ENCODE measurements around the gene LRIG2. TPM values are rescaled to one million over a fixed set of nuclear protein-coding genes. Genes with fewer than 3 reads are reported as not detected.
A peak's percentile ranks its signal among the peaks of the same experiment; 100 is the strongest.
"Not testable (repeated sequence)": the region's sequence is repeated elsewhere in the genome, so short reads cannot be mapped to it uniquely, and the experiment has no call there.

The LRIG2 gene
- 10 to 100 TPM; 13.0 to 13.8 TPM for total RNA-seq

DNA sequence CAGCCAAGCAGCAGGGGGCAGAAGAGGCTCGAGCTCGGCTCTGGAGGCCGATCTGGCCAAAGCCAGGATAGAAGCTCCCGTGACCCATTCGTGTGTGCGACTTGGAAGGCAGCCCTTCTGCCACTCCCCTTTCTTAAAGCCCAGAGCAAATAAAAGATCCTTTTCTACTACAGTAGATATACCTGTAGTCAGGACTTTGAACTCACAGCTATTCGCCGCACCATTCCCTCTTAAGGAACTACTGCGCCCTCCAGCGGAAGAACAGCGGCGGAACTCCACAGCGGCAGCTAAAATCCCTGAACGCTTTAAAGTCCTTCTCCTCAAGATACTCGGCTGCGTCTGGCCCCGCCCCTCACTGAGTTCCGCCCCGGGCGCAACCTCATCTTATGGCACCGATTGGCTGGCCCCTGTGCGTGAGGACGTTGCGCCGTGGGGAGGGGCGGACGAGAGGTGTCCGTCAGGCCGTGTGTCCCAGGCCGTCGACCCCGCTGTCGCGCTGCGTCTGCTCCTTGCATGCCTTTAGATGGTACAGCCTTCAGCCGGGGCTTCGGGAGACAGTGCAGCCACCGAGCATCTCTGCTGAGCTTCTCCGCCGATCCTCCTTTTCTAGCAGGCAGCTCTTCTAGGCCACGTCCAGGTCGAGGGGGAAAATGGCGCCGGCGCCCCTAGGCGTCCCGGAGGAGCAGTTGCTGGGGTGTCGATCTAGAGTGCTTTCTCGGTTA is at the start of gene LRIG2:
TSS of gene LRIG2 (plus strand) at position 442 of the 722 bp plus-strand sequence. CDS start at position 651, 209 bp downstream.
- Mint-ChIP-seq H3K27me3 (no peaks in the 10 kb centered on the region), H3K27ac (peak within 1 kb of the TSS; percentile 93), H3K4me3 (peak within 1 kb of the TSS; percentile 96), H3K9me3 (no peaks in the 10 kb centered on the region), H3K36me3 (ENCODE audit: low read depth) (peaks cover 3% of the 10 kb centered on the region), H3K4me1 (peaks cover 32% of the 10 kb centered on the region)
- POLR2A ChIA-PET, result interaction anchor here (2.2 kb wide), 1 partner anchor 117 kb away, joined by 6 read pairs; the partner anchor contains the start of gene SLC16A1
- CTCF ChIA-PET, result interaction anchor here (0.5 to 2.7 kb wide), 52 partner anchors 9 to 690 kb away, joined by 3 to 37 read pairs (median 5); partner anchors contain the start of genes MOV10, PPM1J and SLC16A1
- peak; percentile 99 for DNase-seq

DNA sequence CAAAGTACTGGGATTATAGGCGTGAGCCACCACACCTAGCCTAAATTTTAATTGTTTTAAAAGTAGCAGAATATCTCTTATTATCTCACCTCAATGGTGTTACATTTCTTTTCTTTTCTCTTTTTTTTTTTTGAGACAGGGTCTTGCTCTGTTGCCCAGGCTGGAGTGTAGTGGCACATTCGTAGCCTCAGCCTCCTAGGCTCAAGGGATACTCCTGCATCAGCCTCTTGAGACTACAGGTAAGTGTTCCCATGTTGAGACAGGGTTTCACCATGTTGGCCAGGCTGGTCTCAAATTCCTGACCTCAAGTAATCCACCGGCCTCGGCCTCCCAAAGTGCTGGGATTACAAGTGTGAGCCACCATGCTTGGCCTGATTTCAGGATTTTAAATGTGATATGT is 49.7 kb upstream of the LRIG2 start:
- DNase-seq; H3K36me3 Mint-ChIP-seq (ENCODE audit: low read depth); H3K4me3 Mint-ChIP-seq; H3K9me3 Mint-ChIP-seq; H3K27me3 Mint-ChIP-seq; POLR2A ChIA-PET; H3K27ac Mint-ChIP-seq; H3K4me1 Mint-ChIP-seq: not testable (repeated sequence)
- CTCF ChIA-PET, result interaction anchor here (1.2 kb wide), 1 partner anchor 11 kb away, joined by 3 read pairs; no protein-coding TSS in a partner anchor

DNA sequence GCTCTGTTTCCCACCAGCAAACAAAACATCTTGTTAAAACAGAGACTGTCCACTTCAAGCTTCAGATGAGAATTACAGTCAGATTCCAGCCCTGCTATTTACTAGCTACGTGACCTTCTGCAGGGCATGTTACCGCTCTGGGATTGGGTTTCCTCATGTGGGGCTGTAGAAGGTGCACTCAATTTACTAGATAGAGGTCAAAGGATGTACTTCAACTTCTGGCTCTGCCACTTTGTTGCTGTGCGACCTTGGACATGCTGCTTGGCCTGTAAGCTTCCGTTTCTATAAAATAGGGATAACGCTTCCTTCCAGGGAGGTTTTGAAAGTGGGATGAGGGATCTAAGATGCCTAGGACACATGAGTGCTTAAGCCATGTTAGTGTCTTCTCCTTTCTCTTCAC is 46.0 kb upstream of the LRIG2 start:
- CTCF ChIA-PET, result interaction anchor here (0.6 to 1.0 kb wide), 2 partner anchors 20 to 106 kb away, joined by 3 to 4 read pairs; no protein-coding TSS in a partner anchor
- Mint-ChIP-seq H3K4me1 (no peaks in the 10 kb centered on the region), H3K9me3 (no peaks in the 10 kb centered on the region), H3K36me3 (ENCODE audit: low read depth) (peaks cover 4% of the 10 kb centered on the region), H3K4me3 (no peak overlapping the region), H3K27me3 (no peaks in the 10 kb centered on the region), H3K27ac (no peak overlapping the region)
- DNase-seq, result no peak
- POLR2A ChIA-PET, result no interaction called here

- no peaks in the 10 kb centered on the region for H3K4me1 Mint-ChIP-seq
- H3K4me3 Mint-ChIP-seq, result no peak overlapping the region
- H3K27ac Mint-ChIP-seq, result no peak overlapping the region
- H3K27me3 Mint-ChIP-seq, result no peaks in the 10 kb centered on the region
- ChIA-PET POLR2A (no interaction called here), CTCF (interaction anchor here (0.6 to 1.0 kb wide), 2 partner anchors 19 to 107 kb away, joined by 3 to 4 read pairs; no protein-coding TSS in a partner anchor)
- H3K36me3 Mint-ChIP-seq (ENCODE audit: low read depth), result peaks cover 4% of the 10 kb centered on the region
- H3K9me3 Mint-ChIP-seq, result no peaks in the 10 kb centered on the region
- DNase-seq, result no peak
Observed at GRCh38 chr1:113027449-113027848, 45.5 kb upstream of the LRIG2 start.

DNA sequence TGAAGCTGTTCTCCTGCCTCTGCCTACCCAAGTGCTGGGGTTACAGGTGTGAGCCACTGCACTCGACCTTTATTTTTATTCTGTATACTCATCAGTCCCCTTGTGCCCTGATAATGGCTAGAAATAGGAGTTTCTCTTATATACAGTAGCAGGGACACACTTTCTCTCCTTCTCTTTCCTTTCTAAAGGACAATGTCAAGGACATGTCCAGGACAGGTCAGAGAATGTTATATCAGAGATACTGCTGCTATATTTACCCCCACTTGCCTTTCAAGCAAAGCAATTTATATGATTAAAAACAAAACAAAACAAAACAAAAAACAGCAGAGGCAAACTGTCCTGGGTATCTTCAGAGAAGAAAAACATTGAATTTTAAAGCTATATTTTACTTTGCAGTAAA is 43.2 kb upstream of the LRIG2 start:
- no peak for DNase-seq
- Mint-ChIP-seq H3K9me3 (no peaks in the 10 kb centered on the region), H3K36me3 (ENCODE audit: low read depth) (no peaks in the 10 kb centered on the region), H3K4me3 (no peak overlapping the region), H3K27ac (peak overlapping the region; percentile 25), H3K4me1 (no peaks in the 10 kb centered on the region), H3K27me3 (no peaks in the 10 kb centered on the region)
- CTCF ChIA-PET, result interaction anchor here (2.4 kb wide), 1 partner anchor 43 kb away, joined by 9 read pairs; the partner anchor contains the start of gene LRIG2
- POLR2A ChIA-PET, result no interaction called here

DNA sequence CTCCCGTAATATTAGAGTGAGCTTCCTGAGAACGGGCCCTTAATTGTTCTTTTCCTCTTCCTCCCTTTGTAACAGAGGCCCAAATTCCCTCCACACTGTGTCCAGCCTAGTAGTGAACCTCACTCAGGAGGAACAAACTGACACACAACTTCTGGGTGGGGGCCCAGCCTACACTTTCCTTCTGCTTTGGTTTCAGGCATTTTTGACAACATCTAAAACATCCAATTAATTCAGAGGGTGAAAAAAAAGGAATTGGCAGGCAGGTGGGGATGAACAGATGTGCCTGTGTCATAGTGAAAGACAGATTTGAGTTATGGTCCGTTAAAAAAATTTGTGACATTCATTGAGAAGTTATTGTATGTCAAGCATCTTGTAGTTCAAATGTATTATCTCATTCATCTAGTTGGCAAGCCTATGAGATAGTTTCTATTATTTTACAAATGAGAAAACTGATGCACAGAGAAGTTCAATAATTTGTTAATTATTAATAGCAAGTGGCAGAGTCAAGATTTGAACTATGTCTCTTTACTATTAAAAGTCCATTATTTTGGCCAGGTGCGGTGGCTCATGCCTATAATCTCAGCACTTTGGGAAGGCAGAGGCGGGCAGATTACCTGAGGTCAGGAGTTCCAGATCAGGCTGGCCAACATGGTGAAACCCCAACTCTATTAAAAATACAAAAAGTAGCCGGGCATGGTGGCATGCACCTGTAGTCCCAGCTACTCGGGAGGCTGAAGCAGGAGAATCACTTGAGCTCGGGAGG is 41.6 kb upstream of the LRIG2 start:
- Mint-ChIP-seq H3K27ac (no peak overlapping the region), H3K4me3 (no peak overlapping the region), H3K27me3 (no peaks in the 10 kb centered on the region), H3K4me1 (no peaks in the 10 kb centered on the region), H3K9me3 (no peaks in the 10 kb centered on the region), H3K36me3 (ENCODE audit: low read depth) (no peaks in the 10 kb centered on the region)
- no peak for DNase-seq
- ChIA-PET CTCF (interaction anchor here (1.4 kb wide), 1 partner anchor 11 kb away, joined by 4 read pairs; no protein-coding TSS in a partner anchor), POLR2A (no interaction called here)

DNA sequence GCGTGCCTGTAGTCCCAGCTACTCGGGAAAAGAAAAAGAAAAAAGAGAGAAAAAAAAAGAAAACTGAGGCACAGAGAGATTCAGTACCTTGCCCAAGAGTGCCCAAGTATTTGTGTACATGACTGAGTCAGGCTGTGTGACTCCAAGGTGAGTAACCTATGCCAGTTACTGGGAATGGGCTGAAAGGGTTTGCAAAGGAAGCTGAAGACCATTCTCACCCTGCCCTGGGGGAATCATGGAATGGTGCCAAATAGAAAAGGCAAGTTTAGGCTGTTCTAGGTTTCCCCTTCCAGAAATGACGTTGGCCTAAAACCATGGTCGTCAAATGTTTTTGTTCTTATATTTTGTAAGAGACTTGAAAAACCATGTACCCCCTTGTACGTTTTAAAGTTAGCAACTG is 37.9 kb upstream of the LRIG2 start:
- Mint-ChIP-seq H3K27me3 (no peaks in the 10 kb centered on the region), H3K4me3 (no peak overlapping the region), H3K36me3 (ENCODE audit: low read depth) (no peaks in the 10 kb centered on the region), H3K9me3 (no peaks in the 10 kb centered on the region), H3K4me1 (no peaks in the 10 kb centered on the region), H3K27ac (no peak overlapping the region)
- ChIA-PET POLR2A (no interaction called here), CTCF (interaction anchor here (1.0 to 1.7 kb wide), 2 partner anchors 20 to 31 kb away, joined by 5 to 6 read pairs; no protein-coding TSS in a partner anchor)
- DNase-seq, result no peak

GRCh38 chr1:113036639-113037321 is 36.2 kb upstream of the LRIG2 start:
- Mint-ChIP-seq H3K36me3 (ENCODE audit: low read depth) (no peaks in the 10 kb centered on the region), H3K4me1 (peaks cover 3% of the 10 kb centered on the region), H3K9me3 (no peaks in the 10 kb centered on the region), H3K27me3 (no peaks in the 10 kb centered on the region), H3K27ac (no peak overlapping the region), H3K4me3 (no peak overlapping the region)
- POLR2A ChIA-PET, result no interaction called here
- CTCF ChIA-PET, result no interaction called here
- DNase-seq, result no peak

DNA sequence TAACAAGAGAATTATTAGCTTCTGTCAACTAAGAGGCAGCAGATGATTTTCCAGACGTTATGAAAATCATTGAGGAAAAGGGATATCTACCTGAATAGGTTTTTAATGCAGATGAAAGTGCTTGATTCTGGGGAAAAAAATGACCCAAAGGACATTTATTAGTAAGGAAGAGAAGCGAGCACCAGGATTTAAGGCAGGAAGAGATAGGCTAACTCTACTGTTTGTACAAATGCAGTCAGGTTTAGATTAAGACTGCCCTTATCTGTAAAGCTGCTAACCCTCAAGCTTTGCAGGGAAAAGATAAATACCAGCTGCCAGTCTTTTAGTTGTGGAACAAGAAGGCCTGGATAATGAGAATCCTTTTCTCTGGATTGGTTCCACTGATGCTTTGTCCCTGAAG is 33.0 kb upstream of the LRIG2 start:
- no peaks in the 10 kb centered on the region for H3K27me3 Mint-ChIP-seq
- H3K4me3 Mint-ChIP-seq, result no peak overlapping the region
- peaks cover 21% of the 10 kb centered on the region for H3K4me1 Mint-ChIP-seq
- ChIA-PET CTCF (interaction anchor here (0.6 kb wide), 2 partner anchors 170 to 352 kb away, joined by 3 to 5 read pairs; no protein-coding TSS in a partner anchor), POLR2A (no interaction called here)
- no peak for DNase-seq
- H3K27ac Mint-ChIP-seq, result no peak overlapping the region
- no peaks in the 10 kb centered on the region for H3K9me3 Mint-ChIP-seq
- no peaks in the 10 kb centered on the region for H3K36me3 Mint-ChIP-seq (ENCODE audit: low read depth)

- no peaks in the 10 kb centered on the region for H3K9me3 Mint-ChIP-seq
- DNase-seq, result no peak
- H3K4me1 Mint-ChIP-seq, result peaks cover 22% of the 10 kb centered on the region
- CTCF ChIA-PET, result interaction anchor here (2.5 kb wide), 1 partner anchor 32 kb away, joined by 13 read pairs; the partner anchor contains the start of gene LRIG2
- no peak overlapping the region for H3K4me3 Mint-ChIP-seq
- POLR2A ChIA-PET, result no interaction called here
- H3K27me3 Mint-ChIP-seq, result no peaks in the 10 kb centered on the region
- no peak overlapping the region for H3K27ac Mint-ChIP-seq
- H3K36me3 Mint-ChIP-seq (ENCODE audit: low read depth), result no peaks in the 10 kb centered on the region
Observed at GRCh38 chr1:113040718-113041412, 32.1 kb upstream of the LRIG2 start.

DNA sequence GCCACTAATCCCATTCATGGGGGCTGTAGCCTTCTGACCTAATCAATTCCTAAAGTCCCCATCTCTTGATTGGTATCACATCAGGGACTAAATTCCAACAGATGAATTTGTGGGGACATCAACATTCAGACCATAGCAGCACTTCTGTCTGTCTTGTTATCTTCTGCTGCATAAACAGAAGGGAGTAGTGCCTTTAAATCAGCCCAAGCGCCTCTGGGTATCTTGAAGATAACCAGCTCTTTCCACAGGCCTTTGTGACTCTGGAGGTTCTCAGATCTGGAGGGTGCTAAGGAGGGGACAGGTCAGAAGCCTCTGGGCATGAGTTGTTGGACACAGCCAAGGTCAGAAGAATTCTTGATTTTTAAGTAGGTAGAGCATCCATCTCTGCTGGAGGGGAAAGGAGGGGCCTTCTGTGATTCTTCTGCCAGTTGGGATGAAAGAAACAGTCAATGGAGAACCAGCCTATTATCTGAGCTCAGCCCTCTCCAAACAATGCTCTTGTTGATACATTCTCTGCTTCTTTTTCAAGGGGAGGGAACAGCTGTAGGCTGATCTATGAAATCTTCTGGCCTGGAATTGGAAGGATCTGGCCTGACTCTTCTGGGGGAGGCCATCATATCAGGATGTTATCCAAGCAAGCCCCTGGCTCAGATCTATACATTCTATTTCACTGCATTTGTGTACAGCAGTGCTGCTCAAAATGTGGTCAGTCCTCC is 31.3 kb upstream of the LRIG2 start:
- DNase-seq, result no peak
- Mint-ChIP-seq H3K4me3 (no peak overlapping the region), H3K27ac (no peak overlapping the region), H3K36me3 (ENCODE audit: low read depth) (no peaks in the 10 kb centered on the region), H3K27me3 (no peaks in the 10 kb centered on the region), H3K4me1 (peaks cover 27% of the 10 kb centered on the region), H3K9me3 (no peaks in the 10 kb centered on the region)
- ChIA-PET CTCF (interaction anchor here (0.6 to 2.5 kb wide), 7 partner anchors 9 to 322 kb away, joined by 3 to 13 read pairs (median 4); partner anchors contain the start of gene LRIG2), POLR2A (interaction anchor here (0.6 kb wide), 1 partner anchor 659 kb away, joined by 3 read pairs; no protein-coding TSS in a partner anchor)

Measured in activated CD4-positive, alpha-beta T cell treated with anti-CD3 and anti-CD28 coated beads, Interleukin-2, amount 10 ng/mL, durations not matched to agents 7 days and 5 days (primary cell).